WTC11 (cell line): ENCODE data around the gene AMMECR1L. TPM values are rescaled to one million over a fixed set of nuclear protein-coding genes. Genes with fewer than 3 reads are reported as not detected.

ENCODE experiments used
- ATAC-seq: fragments of 200-7000 bp; cut with Tn5 transposase; 2 replicates; pipeline ENCODE4 v1.10.0; 2021; ENCODE audit warnings: mild to moderate bottlenecking, moderate library complexity
- CTCF ChIA-PET: fragments of 300-600 bp; sonication (Branson Sonifier 250); formaldehyde crosslinking; loops from one replicate; lab custom pipeline; 2021; ENCODE audit warnings: antibody characterized with exemption; lab: Charles Lee
- POLR2A ChIA-PET: fragments of 350-600 bp; sonication (Branson Sonifier 250); formaldehyde crosslinking; loops from one replicate; lab custom pipeline; 2021; ENCODE audit warnings: antibody characterized with exemption; lab: Charles Lee
- DNase-seq: peaks from one replicate; pipeline ENCODE4 v3.0.0; 2021; ENCODE audit warnings: low spot score
- H3K27ac Mint-ChIP-seq: 2 replicates; pipeline ENCODE4 v1.8.0; 2021; ENCODE audit warnings: mixed read lengths
- H3K27me3 Mint-ChIP-seq: 2 replicates; pipeline ENCODE4 v1.8.0; 2021; ENCODE audit warnings: low read depth, mild to moderate bottlenecking, moderate library complexity, mixed read lengths
- H3K36me3 Mint-ChIP-seq: 2 replicates; pipeline ENCODE4 v1.8.0; 2021; ENCODE audit warnings: mixed read lengths
- H3K4me1 Mint-ChIP-seq: 2 replicates; pipeline ENCODE4 v1.8.0; 2022; ENCODE audit warnings: mixed read lengths
- H3K4me3 Mint-ChIP-seq: 2 replicates; pipeline ENCODE4 v1.8.0; 2021; ENCODE audit warnings: mild to moderate bottlenecking, moderate library complexity, mixed read lengths
- H3K9me3 Mint-ChIP-seq: 2 replicates; pipeline ENCODE4 v1.8.0; 2021; ENCODE audit warnings: mixed read lengths
- ATF6 ChIP-seq: sonication (generic); formaldehyde crosslinking; IDR thresholded peaks from 2 replicates; pipeline ENCODE4 v1.8.1; 2023; ENCODE audit warnings: mild to moderate bottlenecking, missing genetic modification reagents
- CBFB ChIP-seq: sonication (generic); formaldehyde crosslinking; IDR thresholded peaks from 2 replicates; pipeline ENCODE4 v1.8.1; 2022; ENCODE audit warnings: mild to moderate bottlenecking, low read depth, missing genetic modification reagents
- ELF4 ChIP-seq: sonication (generic); formaldehyde crosslinking; IDR thresholded peaks from 2 replicates; pipeline ENCODE4 v1.8.1; 2022; ENCODE audit warnings: low read depth, mild to moderate bottlenecking, moderate library complexity, missing genetic modification reagents
- ETV6 ChIP-seq: sonication (generic); formaldehyde crosslinking; IDR thresholded peaks from 2 replicates; pipeline ENCODE4 v1.8.1; 2022; ENCODE audit warnings: mild to moderate bottlenecking, missing genetic modification reagents
- JAZF1 ChIP-seq: fragments of 250-450 bp; sonication (Bioruptor Pico); IDR thresholded peaks from 2 replicates; pipeline ENCODE4 v1.9.0; 2021; ENCODE audit warnings: moderate library complexity, mild to moderate bottlenecking, inconsistent platforms
- JUN ChIP-seq: sonication (generic); formaldehyde crosslinking; IDR thresholded peaks from 2 replicates; pipeline ENCODE4 v1.8.0; 2023; ENCODE audit warnings: mild to moderate bottlenecking, missing genetic modification reagents
- MYBL2 ChIP-seq: sonication (generic); formaldehyde crosslinking; IDR thresholded peaks from 2 replicates; pipeline ENCODE4 v1.8.1; 2023; ENCODE audit warnings: mild to moderate bottlenecking, moderate library complexity, missing genetic modification reagents
- NR3C1 ChIP-seq: sonication (generic); formaldehyde crosslinking; conservative IDR thresholded peaks from 2 replicates; pipeline ENCODE4 v1.8.1; 2023; ENCODE audit warnings: low read depth, mild to moderate bottlenecking, missing genetic modification reagents
- OVOL2 ChIP-seq: fragments of 250-450 bp; sonication (Bioruptor Pico); IDR thresholded peaks from 2 replicates; pipeline ENCODE4 v1.9.0; 2021; ENCODE audit warnings: mild to moderate bottlenecking, borderline replicate concordance
- PREB ChIP-seq: sonication (generic); formaldehyde crosslinking; IDR thresholded peaks from 2 replicates; pipeline ENCODE4 v1.8.1; 2022; ENCODE audit warnings: mild to moderate bottlenecking, missing genetic modification reagents, moderate library complexity, borderline replicate concordance
- PRRX2 ChIP-seq: fragments of 250-450 bp; sonication (Bioruptor Pico); IDR thresholded peaks from 2 replicates; pipeline ENCODE4 v1.8.0; 2021; ENCODE audit warnings: mild to moderate bottlenecking
- STAT6 ChIP-seq: sonication (generic); formaldehyde crosslinking; conservative IDR thresholded peaks from 2 replicates; pipeline ENCODE4 v1.8.1; 2023; ENCODE audit warnings: mild to moderate bottlenecking, low read depth, missing genetic modification reagents, moderate library complexity
- TEAD1 ChIP-seq: sonication (generic); formaldehyde crosslinking; IDR thresholded peaks from 2 replicates; pipeline ENCODE4 v1.8.0; 2022; ENCODE audit warnings: mild to moderate bottlenecking, missing genetic modification reagents
- ZMAT4 ChIP-seq: fragments of 250-450 bp; sonication (Bioruptor Pico); IDR thresholded peaks from 2 replicates; pipeline ENCODE4 v1.9.0; 2021; ENCODE audit warnings: mild to moderate bottlenecking
- ZNF121 ChIP-seq: sonication (generic); formaldehyde crosslinking; IDR thresholded peaks from 2 replicates; pipeline ENCODE4 v1.8.0; 2023; ENCODE audit warnings: missing genetic modification reagents
- ZNF317 ChIP-seq: sonication (generic); formaldehyde crosslinking; IDR thresholded peaks from 2 replicates; pipeline ENCODE4 v1.8.1; 2023; ENCODE audit warnings: low read depth, mild to moderate bottlenecking, moderate library complexity, missing genetic modification reagents, borderline replicate concordance
- total RNA-seq: library from RNA; stranded (reverse); gene quantifications from 3 replicates; pipeline ENCODE4 v1.2.3, GENCODE V29; 2021
- TF ChIP-seq, protein P1 (sequence below): sonication (generic); formaldehyde crosslinking; conservative IDR thresholded peaks from 2 replicates; pipeline ENCODE4 v1.8.1; 2022; ENCODE audit warnings: mild to moderate bottlenecking, missing genetic modification reagents
- TF ChIP-seq, protein P2 (sequence below): sonication (generic); formaldehyde crosslinking; IDR thresholded peaks from 2 replicates; pipeline ENCODE4 v1.8.1; 2022; ENCODE audit warnings: low read depth, mild to moderate bottlenecking, moderate library complexity, missing genetic modification reagents, borderline replicate concordance
- TF ChIP-seq, protein P3 (sequence below): fragments of 250-450 bp; sonication (Bioruptor Pico); conservative IDR thresholded peaks from 2 replicates; pipeline ENCODE4 v1.9.0; 2021; ENCODE audit warnings: mild to moderate bottlenecking

AMMECR1L gene
- total RNA-seq, 1 experiment from 2014 or later = 17.9 TPM

GRCh38 chr2:127877136-127877535 lies 8.6 kb downstream of the AMMECR1L start:
- POLR2A ChIA-PET = no interaction called here
- no peak overlapping the region for H3K4me3 Mint-ChIP-seq
- CTCF ChIA-PET = no interaction called here
- no peak overlapping the region for H3K27ac Mint-ChIP-seq
- no peaks in the 10 kb centered on the region for H3K9me3 Mint-ChIP-seq
- peaks cover 22% of the 10 kb centered on the region for H3K36me3 Mint-ChIP-seq
- TF ChIP-seq ATF6 (CRISPR knock-in tag) = no peak
- TF ChIP-seq CBFB (CRISPR knock-in tag) = no peak
- TF ChIP-seq ELF4 (CRISPR knock-in tag) = no peak
- no peak for TF ChIP-seq OVOL2 (CRISPR knock-in tag)
- TF ChIP-seq PRRX2 (CRISPR knock-in tag) = no peak
- TF ChIP-seq PREB (CRISPR knock-in tag) = no peak
- no peak for TF ChIP-seq JAZF1 (CRISPR knock-in tag)
- no peak for TF ChIP-seq NR3C1 (CRISPR knock-in tag)
- TF ChIP-seq MYBL2 (CRISPR knock-in tag) = no peak
- TF ChIP-seq JUN (CRISPR knock-in tag) = no peak
- no peak for TF ChIP-seq ETV6
- no peak for TF ChIP-seq ZMAT4 (CRISPR knock-in tag)
- TF ChIP-seq TEAD1 (CRISPR knock-in tag) = no peak
- TF ChIP-seq, protein P1, sequence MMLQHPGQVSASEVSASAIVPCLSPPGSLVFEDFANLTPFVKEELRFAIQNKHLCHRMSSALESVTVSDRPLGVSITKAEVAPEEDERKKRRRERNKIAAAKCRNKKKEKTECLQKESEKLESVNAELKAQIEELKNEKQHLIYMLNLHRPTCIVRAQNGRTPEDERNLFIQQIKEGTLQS (CRISPR knock-in tag) = no peak
- no peak for TF ChIP-seq ZNF317
- TF ChIP-seq, protein P2, sequence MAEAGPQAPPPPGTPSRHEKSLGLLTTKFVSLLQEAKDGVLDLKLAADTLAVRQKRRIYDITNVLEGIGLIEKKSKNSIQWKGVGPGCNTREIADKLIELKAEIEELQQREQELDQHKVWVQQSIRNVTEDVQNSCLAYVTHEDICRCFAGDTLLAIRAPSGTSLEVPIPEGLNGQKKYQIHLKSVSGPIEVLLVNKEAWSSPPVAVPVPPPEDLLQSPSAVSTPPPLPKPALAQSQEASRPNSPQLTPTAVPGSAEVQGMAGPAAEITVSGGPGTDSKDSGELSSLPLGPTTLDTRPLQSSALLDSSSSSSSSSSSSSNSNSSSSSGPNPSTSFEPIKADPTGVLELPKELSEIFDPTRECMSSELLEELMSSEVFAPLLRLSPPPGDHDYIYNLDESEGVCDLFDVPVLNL = no peak
- TF ChIP-seq STAT6 (CRISPR knock-in tag) = no peak
- TF ChIP-seq, protein P3, sequence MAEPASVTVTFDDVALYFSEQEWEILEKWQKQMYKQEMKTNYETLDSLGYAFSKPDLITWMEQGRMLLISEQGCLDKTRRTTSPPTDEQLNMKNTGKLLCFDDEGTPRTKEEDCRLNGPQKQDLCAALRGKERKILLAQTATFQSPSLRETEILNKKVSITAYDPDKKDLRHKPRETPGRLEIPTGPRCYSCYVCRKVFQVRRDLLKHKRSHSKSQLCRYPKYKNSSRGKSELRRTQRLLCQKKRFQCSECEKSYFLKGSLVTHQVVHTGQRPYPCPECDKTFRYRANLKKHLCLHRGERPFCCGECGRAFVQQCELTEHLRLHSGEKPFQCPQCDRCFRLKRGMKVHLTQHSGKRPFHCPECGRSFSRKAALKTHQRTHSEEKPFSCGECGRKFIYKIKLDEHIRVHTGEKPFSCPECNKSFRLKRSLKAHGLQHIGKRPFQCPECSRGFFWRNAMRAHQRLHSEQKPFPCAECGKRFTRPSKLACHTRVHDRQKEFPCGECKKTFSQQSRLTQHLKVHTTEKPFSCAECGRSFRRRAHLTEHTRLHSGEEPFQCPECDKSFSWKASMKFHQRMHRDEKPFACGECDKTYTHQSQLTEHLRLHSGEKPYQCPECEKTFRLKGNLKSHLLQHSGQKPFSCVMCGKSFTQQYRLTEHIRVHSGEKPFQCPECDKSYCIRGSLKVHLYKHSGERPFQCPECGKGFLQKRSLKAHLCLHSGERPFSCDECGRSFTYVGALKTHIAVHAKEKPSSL (CRISPR knock-in tag) = no peak
- no peak for TF ChIP-seq ZNF121
- H3K27me3 Mint-ChIP-seq = no peaks in the 10 kb centered on the region
- H3K4me1 Mint-ChIP-seq = 0 out of 2 replicates have a peak, but pooled peaks cover 2% of the 10 kb centered on the region
- ATAC-seq (no peak), DNase-seq (no peak)
